Tibial nerve (tissue), 4 donors: ENCODE data around the gene DDX47. TPM values are rescaled to one million over a fixed set of nuclear protein-coding genes. Genes with fewer than 3 reads are reported as not detected.

Source experiments
- DNase-seq, 2 donors: peaks; one replicate each; pipeline ENCODE4 v3.0.0-alpha.2; 2019; ENCODE audit warnings: low spot score in 2 of 2
- H3K27ac ChIP-seq, 4 donors: fragments of 200-600 bp; sonication (generic) in 3 of 4; one replicate each; pipeline ENCODE4 v1.5.1; 2017 to 2019; ENCODE audit warnings: mild to moderate bottlenecking in 1 of 4
- H3K27me3 ChIP-seq, 2 donors: fragments of 200-600 bp; sonication (generic) in 1 of 2; one replicate each; pipeline versions ENCODE4 v1.5.1 to v1.6.0; 2017 to 2019
- H3K36me3 ChIP-seq, 3 donors: fragments of 200-600 bp; sonication (generic); one replicate each; pipeline ENCODE4 v1.5.1; 2018 to 2019
- H3K4me1 ChIP-seq, 4 donors: fragments of 200-600 bp; sonication (generic) in 3 of 4; one replicate each; pipeline ENCODE4 v1.5.1; 2017 to 2019
- H3K4me3 ChIP-seq, 4 donors: fragments of 200-600 bp; sonication (generic) in 3 of 4; one replicate each; pipeline ENCODE4 v1.5.1; 2017 to 2019; ENCODE audit warnings: mild to moderate bottlenecking in 1 of 4, moderate library complexity in 1 of 4
- H3K9me3 ChIP-seq, 4 donors: fragments of 200-600 bp; sonication (generic) in 3 of 4; one replicate each; pipeline ENCODE4 v1.5.1; 2017 to 2019
- EP300 ChIP-seq, 2 donors: sonication (generic); formaldehyde crosslinking; IDR thresholded peaks; one replicate each; pipeline ENCODE4 v1.6.1; 2017; ENCODE audit warnings: antibody characterized with exemption in 2 of 2, mild to moderate bottlenecking in 1 of 2
- POLR2A ChIP-seq, 2 donors: fragments of 450-650 bp; IDR thresholded peaks; one replicate each; pipeline ENCODE4 v1.6.1; 2017; ENCODE audit warnings: antibody characterized with exemption in 2 of 2, mild to moderate bottlenecking in 2 of 2, moderate library complexity in 2 of 2
- WGBS, 2 donors: methylation state at CpG; one replicate each; pipeline ENCODE4 v1.1.5; 2018; 5-methylcytosine and 5-hydroxymethylcytosine counted together
- total RNA-seq, 4 donors: library from RNA; depleted of rRNA; stranded (reverse); fragments of >200 nt; gene quantifications; one replicate each; pipeline ENCODE4 v1.1.0, GENCODE V29; 2016
- TF ChIP-seq, protein P1 (sequence below), 5 experiments: fragments of 200-600 bp in 3 of 5; fragments of 450-650 bp in 2 of 5; sonication (generic) in 3 of 5; IDR thresholded peaks; one replicate each; pipeline ENCODE4 v1.5.1; 2016 to 2019; ENCODE audit warnings: antibody characterized with exemption in 5 of 5, mild to moderate bottlenecking in 3 of 5, moderate library complexity in 2 of 5

Gene DDX47
- total RNA-seq, result 10 to 100 TPM; 39.4 to 50.0 (median 47.8) TPM

DNA sequence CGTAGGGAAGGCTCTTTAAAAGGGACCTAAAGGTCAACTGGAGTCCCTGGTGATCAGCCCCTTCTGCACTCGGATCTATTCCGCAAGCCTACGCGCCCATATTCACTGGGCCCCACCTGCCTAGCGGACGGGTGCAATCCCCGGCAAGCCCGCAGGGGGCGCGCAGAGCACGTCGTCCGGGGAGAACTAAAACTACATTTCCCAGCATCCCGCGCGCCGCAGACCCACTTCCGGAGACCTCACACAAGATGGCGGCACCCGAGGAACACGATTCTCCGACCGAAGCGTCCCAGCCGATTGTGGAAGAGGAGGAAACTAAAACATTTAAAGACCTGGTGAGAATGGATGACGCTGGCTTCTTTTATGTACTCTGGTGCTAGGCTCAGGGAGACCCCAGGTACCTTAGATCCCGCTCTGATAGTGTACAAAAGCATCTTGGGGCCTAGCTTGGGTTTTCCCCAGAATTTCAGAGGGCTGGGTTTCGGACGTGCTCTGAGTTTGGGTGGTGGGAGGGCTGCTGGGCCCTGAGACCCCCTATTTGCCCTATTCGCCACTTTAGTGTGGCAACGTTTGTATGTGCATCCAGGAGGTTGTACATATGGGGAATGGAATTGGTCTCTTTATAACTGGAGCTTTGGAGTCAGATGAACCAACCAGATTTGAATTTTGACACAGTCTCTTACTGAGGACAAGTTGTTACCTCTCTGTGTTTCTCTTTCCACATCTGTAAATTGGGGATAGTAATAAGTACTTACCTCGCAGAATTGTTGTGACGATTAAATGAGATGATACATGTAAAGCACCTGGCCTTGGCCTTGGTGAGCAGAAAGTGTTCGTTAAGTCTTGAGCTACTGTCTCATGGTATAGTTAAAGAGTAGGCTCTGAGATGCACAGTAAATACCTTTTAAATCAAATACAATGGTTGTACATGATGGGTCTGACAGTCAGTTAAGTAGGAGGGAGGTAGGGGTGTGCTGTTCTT is at the start of gene DDX47:
Gene DDX47, plus strand, starts transcription at position 227 of the 982 bp plus-strand sequence. Its CDS starts 22 bp downstream, at position 249.
- Histone ChIP-seq H3K36me3 (peaks cover 0 to 14% (median 0%) of the 10 kb centered on the region in 3 donors), H3K27ac (peak within 1 kb of the TSS in 3 of 4 donors; percentile 76 to 87 (median 77)), H3K4me1 (peaks cover 0 to 42% (median 15%) of the 10 kb centered on the region in 4 donors), H3K9me3 (no peaks in the 10 kb centered on the region), H3K27me3 (no peaks in the 10 kb centered on the region), H3K4me3 (peak within 1 kb of the TSS; percentile 77 to 94 (median 89))
- 3 to 4% methylated on average over 32 to 35 of the region's 35 CpGs for WGBS, 2 donors
- peak; percentile 96 to 98 for DNase-seq
- TF ChIP-seq POLR2A (IDR thresholded peaks at IDR 0.05) (peak in 1 of 2 donors; percentile 52), EP300 (IDR thresholded peaks at IDR 0.05) (peak in 1 of 2 donors; percentile 90)
- TF ChIP-seq, protein P1, sequence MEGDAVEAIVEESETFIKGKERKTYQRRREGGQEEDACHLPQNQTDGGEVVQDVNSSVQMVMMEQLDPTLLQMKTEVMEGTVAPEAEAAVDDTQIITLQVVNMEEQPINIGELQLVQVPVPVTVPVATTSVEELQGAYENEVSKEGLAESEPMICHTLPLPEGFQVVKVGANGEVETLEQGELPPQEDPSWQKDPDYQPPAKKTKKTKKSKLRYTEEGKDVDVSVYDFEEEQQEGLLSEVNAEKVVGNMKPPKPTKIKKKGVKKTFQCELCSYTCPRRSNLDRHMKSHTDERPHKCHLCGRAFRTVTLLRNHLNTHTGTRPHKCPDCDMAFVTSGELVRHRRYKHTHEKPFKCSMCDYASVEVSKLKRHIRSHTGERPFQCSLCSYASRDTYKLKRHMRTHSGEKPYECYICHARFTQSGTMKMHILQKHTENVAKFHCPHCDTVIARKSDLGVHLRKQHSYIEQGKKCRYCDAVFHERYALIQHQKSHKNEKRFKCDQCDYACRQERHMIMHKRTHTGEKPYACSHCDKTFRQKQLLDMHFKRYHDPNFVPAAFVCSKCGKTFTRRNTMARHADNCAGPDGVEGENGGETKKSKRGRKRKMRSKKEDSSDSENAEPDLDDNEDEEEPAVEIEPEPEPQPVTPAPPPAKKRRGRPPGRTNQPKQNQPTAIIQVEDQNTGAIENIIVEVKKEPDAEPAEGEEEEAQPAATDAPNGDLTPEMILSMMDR (IDR thresholded peaks at IDR 0.05), result peak; percentile 94 to 98 (median 96)

- H3K36me3 ChIP-seq, result no peaks in the 10 kb centered on the region
- no peak for DNase-seq
- H3K4me3 ChIP-seq, result no peak overlapping the region
Measured at GRCh38 chr12:12764824-12765223, 48.3 kb upstream of the DDX47 start.

DNA sequence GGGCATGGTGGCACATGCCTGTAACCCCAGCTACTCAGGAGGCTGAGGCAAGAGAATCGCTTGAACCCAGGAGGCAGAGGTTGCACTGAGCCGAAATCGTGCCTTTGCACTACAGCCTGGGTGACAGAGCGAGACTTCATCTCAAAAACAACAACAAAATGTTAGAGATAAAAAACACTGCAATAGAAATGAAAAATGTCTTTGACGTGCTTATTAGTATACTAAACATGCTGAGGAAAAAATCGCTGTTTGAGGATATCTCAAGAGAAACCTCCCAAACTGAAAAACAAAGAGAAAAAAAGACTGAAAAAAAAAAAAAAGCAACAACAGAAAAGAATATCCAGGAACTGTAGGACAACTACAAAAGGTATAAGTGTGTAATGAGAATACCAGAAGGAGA is 42.9 kb upstream of the DDX47 start:
- TF ChIP-seq, protein P1 (IDR thresholded peaks at IDR 0.05), result no peak
- no peak for TF ChIP-seq EP300 (IDR thresholded peaks at IDR 0.05)
- no peak for TF ChIP-seq POLR2A (IDR thresholded peaks at IDR 0.05)
- no peak for DNase-seq
- peaks cover 0 to 16% (median 2%) of the 10 kb centered on the region in 4 donors for H3K9me3 ChIP-seq
- no peak overlapping the region for H3K27ac ChIP-seq
- WGBS, 2 donors, result 95 to 98% methylated on average over 6 of the region's 6 CpGs
- no peaks in the 10 kb centered on the region for H3K4me1 ChIP-seq
- no peak overlapping the region for H3K4me3 ChIP-seq
- H3K36me3 ChIP-seq, result no peaks in the 10 kb centered on the region
- H3K27me3 ChIP-seq, result no peaks in the 10 kb centered on the region

More at GRCh38 chr12:12764824-12765223, 48.3 kb upstream of the DDX47 start:
- Histone ChIP-seq H3K4me1 (no peaks in the 10 kb centered on the region), H3K27me3 (no peaks in the 10 kb centered on the region), H3K27ac (no peak overlapping the region), H3K9me3 (peaks cover 0 to 3% (median 0%) of the 10 kb centered on the region in 4 donors)
- TF ChIP-seq, protein P1 (IDR thresholded peaks at IDR 0.05), result no peak
- no peak for TF ChIP-seq POLR2A (IDR thresholded peaks at IDR 0.05)

DNA sequence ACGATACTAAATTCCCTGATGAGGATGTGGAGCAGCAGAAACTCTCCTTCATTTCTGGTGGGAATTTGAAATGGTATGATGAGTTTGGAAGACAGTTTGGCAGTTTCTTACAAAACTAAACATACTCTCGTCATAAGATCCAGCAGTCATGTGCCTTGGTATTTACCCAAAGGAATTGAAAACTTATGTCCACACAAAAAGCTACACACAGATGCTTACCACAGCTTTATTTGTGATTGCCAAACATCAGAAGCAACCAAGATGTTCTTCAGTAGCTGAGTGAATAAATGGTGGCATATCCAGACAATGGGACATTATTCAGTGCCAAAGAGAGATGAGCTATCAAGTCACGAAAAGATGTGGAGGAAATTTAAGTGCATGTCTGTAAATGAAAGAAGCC is 38.4 kb upstream of the DDX47 start:
- H3K27ac ChIP-seq, result no peak overlapping the region
- H3K36me3 ChIP-seq, result no peaks in the 10 kb centered on the region
- no peak overlapping the region for H3K4me3 ChIP-seq
- H3K9me3 ChIP-seq, result peaks cover 0 to 14% (median 2%) of the 10 kb centered on the region in 4 donors
- peaks cover 0 to 6% (median 0%) of the 10 kb centered on the region in 4 donors for H3K4me1 ChIP-seq
- no peak for DNase-seq
- TF ChIP-seq POLR2A (IDR thresholded peaks at IDR 0.05) (no peak), EP300 (IDR thresholded peaks at IDR 0.05) (no peak)
- TF ChIP-seq, protein P1 (IDR thresholded peaks at IDR 0.05), result no peak
- no peaks in the 10 kb centered on the region for H3K27me3 ChIP-seq
- 43 to 47% methylated on average over 3 of the region's 3 CpGs for WGBS, 2 donors

DNA sequence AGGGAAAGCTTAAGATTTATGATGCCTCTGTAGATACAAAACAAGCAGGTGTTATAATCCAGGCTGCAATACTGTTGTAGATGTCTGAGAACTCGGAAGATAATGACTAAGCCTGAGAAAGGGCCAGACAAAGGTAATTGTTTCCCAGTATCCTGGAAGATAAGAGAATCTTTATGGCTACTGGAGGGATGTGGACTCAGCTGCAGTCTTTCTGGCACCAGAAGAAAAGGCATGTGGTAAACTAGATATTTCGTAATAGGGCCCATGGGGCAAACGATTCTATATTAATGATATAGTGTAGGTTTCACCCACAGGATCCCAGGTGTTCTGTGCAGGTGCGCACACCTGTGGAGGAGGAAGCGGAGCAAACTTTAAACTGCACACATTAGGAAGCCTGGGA is 36.9 kb upstream of the DDX47 start:
- H3K27me3 ChIP-seq, result no peaks in the 10 kb centered on the region
- no peak overlapping the region for H3K27ac ChIP-seq
- peaks cover 0 to 7% (median 0%) of the 10 kb centered on the region in 4 donors for H3K4me1 ChIP-seq
- no peaks in the 10 kb centered on the region for H3K36me3 ChIP-seq
- WGBS, 2 donors, result 51 to 56% methylated on average over 5 of the region's 5 CpGs
- no peak for DNase-seq
- no peak overlapping the region for H3K4me3 ChIP-seq
- H3K9me3 ChIP-seq, result no peaks in the 10 kb centered on the region
- TF ChIP-seq, protein P1 (IDR thresholded peaks at IDR 0.05), result no peak
- no peak for TF ChIP-seq EP300 (IDR thresholded peaks at IDR 0.05)
- no peak for TF ChIP-seq POLR2A (IDR thresholded peaks at IDR 0.05)
